Hepatocyte (in vitro differentiated cells): ENCODE data around the gene LITAF. TPM values are rescaled to one million over a fixed set of nuclear protein-coding genes. Genes with fewer than 3 reads are reported as not detected.
A peak's percentile ranks its signal among the peaks of the same experiment; 100 is the strongest.
"Not testable (repeated sequence)": the region's sequence is repeated elsewhere in the genome, so short reads cannot be mapped to it uniquely, and the experiment has no call there.

ENCODE experiments used
- DNase-seq: peaks from one replicate; pipeline ENCODE4 v3.0.0-alpha.2; 2016; ENCODE audit warnings: low spot score
- H2AFZ ChIP-seq: fragments of 200-600 bp; sonication (generic); 2 replicates; pipeline ENCODE4 v1.6.0; 2016; ENCODE audit warnings: antibody characterized with exemption, mild to moderate bottlenecking
- H3K27ac ChIP-seq: fragments of 200-600 bp; sonication (generic); 2 replicates; pipeline ENCODE4 v1.5.1; 2016; ENCODE audit warnings: mild to moderate bottlenecking
- H3K27me3 ChIP-seq: fragments of 200-600 bp; sonication (generic); 2 replicates; pipeline ENCODE4 v1.6.1; 2016
- H3K36me3 ChIP-seq: fragments of 200-600 bp; sonication (generic); replicated peaks from 2 replicates; pipeline ENCODE4 v1.5.1; 2016; ENCODE audit warnings: low read depth; ENCODE audit not compliant: insufficient read depth
- H3K4me1 ChIP-seq: fragments of 200-600 bp; sonication (generic); 2 replicates; pipeline ENCODE4 v1.5.1; 2016; ENCODE audit warnings: mild to moderate bottlenecking, moderate library complexity; ENCODE audit not compliant: insufficient read depth
- H3K4me2 ChIP-seq: fragments of 200-600 bp; sonication (generic); 2 replicates; pipeline ENCODE4 v1.6.0; 2016
- H3K4me3 ChIP-seq: fragments of 200-600 bp; sonication (generic); 2 replicates; pipeline ENCODE4 v1.5.1; 2016; ENCODE audit warnings: mild to moderate bottlenecking
- H3K79me2 ChIP-seq: fragments of 200-600 bp; sonication (generic); 2 replicates; pipeline ENCODE4 v1.6.0; 2017; ENCODE audit warnings: mild to moderate bottlenecking
- H3K9me2 ChIP-seq: fragments of 200-600 bp; sonication (generic); replicated peaks from 2 replicates; pipeline ENCODE4 v1.6.0; 2017; ENCODE audit warnings: mild to moderate bottlenecking; ENCODE audit not compliant: insufficient read depth
- H3K9me3 ChIP-seq: fragments of 200-600 bp; sonication (generic); 2 replicates; pipeline ENCODE4 v1.5.1; 2016; ENCODE audit warnings: low read depth, mild to moderate bottlenecking
- H4K20me1 ChIP-seq: fragments of 200-600 bp; sonication (generic); 2 replicates; pipeline ENCODE4 v1.6.0; 2016; ENCODE audit warnings: mild to moderate bottlenecking; ENCODE audit not compliant: insufficient read depth, poor library complexity, severe bottlenecking
- EZH2 ChIP-seq: fragments of 200-600 bp; sonication (generic); IDR thresholded peaks from 2 replicates; pipeline ENCODE4 v1.6.1; 2016; ENCODE audit warnings: antibody characterized with exemption, mild to moderate bottlenecking, borderline replicate concordance
- EZH2phosphoT487 ChIP-seq: fragments of 200-600 bp; sonication (generic); IDR thresholded peaks from one replicate; pipeline ENCODE4 v1.6.1; 2018; ENCODE audit warnings: antibody characterized with exemption, mild to moderate bottlenecking, low read depth, moderate library complexity; ENCODE audit not compliant: unreplicated experiment, severe bottlenecking
- WGBS: methylation state at CpG from one replicate; pipeline ENCODE4 v1.1.6; 2016; ENCODE audit warnings: low lambda C conversion rate; ENCODE audit errors: missing lambda C conversion rate; 5-methylcytosine and 5-hydroxymethylcytosine counted together
- polyA plus RNA-seq: library from polyadenylated mRNA; unstranded; fragments of >200 nt; fragmentation: Nextera tagmentation; extraction: Ambion mirVana; gene quantifications from 2 replicates; pipeline ENCODE4 v1.2.1, GENCODE V29; 2016
- total RNA-seq: library from RNA; depleted of rRNA; stranded (reverse); fragments of >200 nt; gene quantifications from 2 replicates; pipeline ENCODE4 v1.2.3, GENCODE V29; 2014
- TF ChIP-seq, protein P1 (sequence below): fragments of 200-600 bp; sonication (generic); IDR thresholded peaks from 2 replicates; pipeline ENCODE4 v1.5.1; 2016; ENCODE audit warnings: antibody characterized with exemption, mild to moderate bottlenecking; ENCODE audit not compliant: poor library complexity

Gene LITAF
- total and polyA plus RNA-seq, 2 experiments from 2014 or later = 65.6 to 134 TPM

DNA sequence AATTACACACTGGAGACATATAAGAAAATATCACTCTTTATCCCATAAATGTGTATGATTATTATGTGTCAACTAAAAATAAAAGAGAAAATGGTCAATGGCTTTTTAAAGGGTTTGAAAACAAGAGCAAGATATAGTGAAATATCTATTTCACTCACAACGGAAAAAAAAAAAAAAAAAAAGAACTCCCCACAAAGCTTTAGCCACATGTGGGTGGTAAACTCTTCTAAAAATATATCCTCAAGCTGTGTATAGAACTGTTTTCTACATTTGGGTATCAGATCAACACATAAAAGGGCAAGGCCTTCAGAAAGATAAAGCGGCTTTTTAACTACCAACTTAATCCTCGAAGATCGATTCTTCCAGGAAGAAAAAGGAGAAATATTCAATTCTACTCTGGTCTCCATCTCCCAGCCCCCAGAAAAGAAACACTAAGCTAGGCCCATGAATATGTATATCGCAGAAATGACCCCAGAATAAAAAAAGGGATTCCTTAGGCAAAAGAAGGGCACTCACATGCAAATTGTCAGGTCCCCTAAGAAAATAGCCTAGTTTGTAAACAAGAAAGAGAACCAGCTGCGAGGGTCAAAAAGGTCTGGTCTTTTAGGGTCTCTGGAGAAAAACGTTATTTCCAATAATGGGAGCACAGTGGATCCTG lies 4.4 kb downstream of the LITAF start:
- Histone ChIP-seq H3K27me3 (no peaks in the 10 kb centered on the region), H3K9me3 (no peaks in the 10 kb centered on the region), H3K4me3 (no peak overlapping the region), H2AFZ (no peak overlapping the region), H3K9me2 (no peaks in the 10 kb centered on the region), H4K20me1 (peaks cover 66% of the 10 kb centered on the region), H3K4me1 (peaks cover 33% of the 10 kb centered on the region), H3K79me2 (peaks cover 92% of the 10 kb centered on the region), H3K4me2 (peak overlapping the region; percentile 95), H3K36me3 (no peaks in the 10 kb centered on the region), H3K27ac (peak overlapping the region; percentile 82)
- 51% methylated on average over 7 of the region's 7 CpGs for WGBS
- DNase-seq = no peak
- TF ChIP-seq, protein P1, sequence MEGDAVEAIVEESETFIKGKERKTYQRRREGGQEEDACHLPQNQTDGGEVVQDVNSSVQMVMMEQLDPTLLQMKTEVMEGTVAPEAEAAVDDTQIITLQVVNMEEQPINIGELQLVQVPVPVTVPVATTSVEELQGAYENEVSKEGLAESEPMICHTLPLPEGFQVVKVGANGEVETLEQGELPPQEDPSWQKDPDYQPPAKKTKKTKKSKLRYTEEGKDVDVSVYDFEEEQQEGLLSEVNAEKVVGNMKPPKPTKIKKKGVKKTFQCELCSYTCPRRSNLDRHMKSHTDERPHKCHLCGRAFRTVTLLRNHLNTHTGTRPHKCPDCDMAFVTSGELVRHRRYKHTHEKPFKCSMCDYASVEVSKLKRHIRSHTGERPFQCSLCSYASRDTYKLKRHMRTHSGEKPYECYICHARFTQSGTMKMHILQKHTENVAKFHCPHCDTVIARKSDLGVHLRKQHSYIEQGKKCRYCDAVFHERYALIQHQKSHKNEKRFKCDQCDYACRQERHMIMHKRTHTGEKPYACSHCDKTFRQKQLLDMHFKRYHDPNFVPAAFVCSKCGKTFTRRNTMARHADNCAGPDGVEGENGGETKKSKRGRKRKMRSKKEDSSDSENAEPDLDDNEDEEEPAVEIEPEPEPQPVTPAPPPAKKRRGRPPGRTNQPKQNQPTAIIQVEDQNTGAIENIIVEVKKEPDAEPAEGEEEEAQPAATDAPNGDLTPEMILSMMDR = no peak
- TF ChIP-seq EZH2 (no peak), EZH2phosphoT487 (no peak)

DNA sequence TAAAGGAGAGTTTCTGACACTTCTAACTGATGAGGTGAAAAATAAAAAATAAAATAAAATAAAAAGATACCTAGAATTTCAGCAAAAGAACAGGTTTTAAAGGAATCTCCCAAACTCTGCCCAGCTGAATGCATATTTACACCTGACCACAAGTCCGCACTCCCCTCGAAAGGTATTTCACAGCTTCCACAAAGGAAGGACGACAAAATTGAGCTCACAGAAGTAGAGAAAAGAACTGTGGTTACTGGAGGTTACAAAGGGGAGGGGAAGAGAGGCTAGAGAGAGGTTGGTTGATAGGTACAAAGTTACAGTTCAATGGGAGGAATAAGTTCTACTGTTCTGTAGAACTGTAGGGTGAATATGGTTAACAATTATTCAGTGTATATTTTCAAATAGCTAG lies 5.0 kb downstream of the LITAF start:
- Histone ChIP-seq H3K79me2 (peaks cover 95% of the 10 kb centered on the region), H3K27ac (no peak overlapping the region), H3K9me3 (no peaks in the 10 kb centered on the region), H3K4me2 (no peak overlapping the region), H3K36me3 (no peaks in the 10 kb centered on the region), H3K9me2 (no peaks in the 10 kb centered on the region), H4K20me1 (peaks cover 71% of the 10 kb centered on the region), H3K4me1 (peaks cover 37% of the 10 kb centered on the region), H3K27me3 (no peaks in the 10 kb centered on the region), H3K4me3 (no peak overlapping the region), H2AFZ (no peak overlapping the region)
- 89% methylated on average over 3 of the region's 3 CpGs for WGBS
- no peak for TF ChIP-seq EZH2phosphoT487
- TF ChIP-seq, protein P1 = no peak
- TF ChIP-seq EZH2 = no peak
- no peak for DNase-seq

DNA sequence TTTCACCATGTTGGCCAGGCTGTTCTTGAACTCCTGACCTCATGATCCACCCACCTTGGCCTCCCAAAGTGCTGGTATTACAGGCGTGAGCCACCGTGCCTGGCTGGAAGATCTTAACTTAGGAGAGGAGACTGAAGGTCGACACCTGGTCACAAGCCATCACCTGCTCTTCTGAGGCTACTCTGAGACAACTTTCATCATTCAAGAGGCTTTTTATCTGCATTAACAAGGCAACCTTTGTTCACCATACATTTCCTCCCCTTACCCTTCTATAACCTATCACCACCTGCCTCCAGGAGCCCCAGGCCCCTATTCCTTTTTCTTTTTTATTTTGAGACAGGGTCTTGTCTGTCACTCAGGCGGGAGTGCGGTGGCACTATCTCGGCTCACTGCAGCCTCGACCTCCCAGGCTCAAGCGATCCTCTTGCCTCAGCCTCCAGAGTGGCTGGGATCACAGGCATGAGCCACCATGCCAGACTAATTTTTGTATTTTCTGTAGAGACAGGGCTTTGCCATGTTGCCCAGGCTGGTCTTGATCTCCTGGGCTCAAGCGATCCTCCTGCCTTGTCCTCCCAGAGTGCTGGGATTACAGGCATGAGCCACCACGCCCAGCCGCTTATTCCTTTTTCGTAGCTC lies 6.2 kb downstream of the LITAF start:
- H3K79me2 ChIP-seq = peaks cover 96% of the 10 kb centered on the region
- peaks cover 37% of the 10 kb centered on the region for H3K4me1 ChIP-seq
- peaks cover 74% of the 10 kb centered on the region for H4K20me1 ChIP-seq
- 92% methylated on average over 12 of the region's 12 CpGs for WGBS
- TF ChIP-seq EZH2 (no peak), EZH2phosphoT487 (no peak)
- TF ChIP-seq, protein P1 = no peak
- no peak overlapping the region for H2AFZ ChIP-seq
- DNase-seq = no peak
- H3K27me3 ChIP-seq = no peaks in the 10 kb centered on the region
- no peaks in the 10 kb centered on the region for H3K9me3 ChIP-seq
- H3K4me2 ChIP-seq = no peak overlapping the region
- no peaks in the 10 kb centered on the region for H3K9me2 ChIP-seq
- H3K27ac ChIP-seq = no peak overlapping the region
- no peaks in the 10 kb centered on the region for H3K36me3 ChIP-seq
- H3K4me3 ChIP-seq = no peak overlapping the region

DNA sequence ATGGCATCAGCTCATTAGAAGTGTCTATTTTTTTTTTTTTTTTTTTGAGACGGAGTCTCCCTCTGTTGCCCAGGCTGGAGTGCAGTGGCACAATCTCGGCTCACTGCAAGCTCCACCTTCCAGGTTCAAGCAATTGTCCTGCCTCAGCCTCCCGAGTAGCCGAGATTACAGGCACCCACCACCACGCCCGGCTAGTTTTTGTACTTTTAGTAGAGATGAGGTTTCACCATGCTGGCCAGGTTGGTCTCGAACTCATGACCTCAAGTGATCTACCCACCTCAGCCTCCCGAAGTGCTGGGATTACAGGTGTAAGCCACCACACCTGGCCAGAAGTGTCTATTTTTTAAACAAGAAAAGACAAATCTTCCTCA lies 9.4 kb downstream of the LITAF start:
- not testable (repeated sequence) for H3K27ac ChIP-seq, H3K9me3 ChIP-seq, H3K4me1 ChIP-seq, H2AFZ ChIP-seq, H3K4me2 ChIP-seq, H3K27me3 ChIP-seq, H3K36me3 ChIP-seq, DNase-seq, H3K4me3 ChIP-seq, H3K9me2 ChIP-seq
- Histone ChIP-seq H3K79me2 (peaks cover 96% of the 10 kb centered on the region), H4K20me1 (peaks cover 77% of the 10 kb centered on the region)
- 97% methylated on average over 8 of the region's 8 CpGs for WGBS
